Activated CD8-positive, alpha-beta T cell treated with anti-CD3 and anti-CD28 coated beads for 36 hours (primary cell): ENCODE data around the gene ATXN7L1. TPM values are rescaled to one million over a fixed set of nuclear protein-coding genes. Genes with fewer than 3 reads are reported as not detected.
"Not testable (repeated sequence)": the region's sequence is repeated elsewhere in the genome, so short reads cannot be mapped to it uniquely, and the experiment has no call there.

Source experiments
- ATAC-seq: fragments of 200-7000 bp; cut with Tn5 transposase; one replicate; pipeline ENCODE4 v1.10.0; 2021; ENCODE audit warnings: mild to moderate bottlenecking, moderate library complexity
- CTCF ChIA-PET: fragments of 350-600 bp; sonication (Branson Sonifier 250); formaldehyde crosslinking; loops from one replicate; lab custom pipeline; 2021; ENCODE audit warnings: antibody characterized with exemption; lab: Charles Lee
- POLR2A ChIA-PET: fragments of 350-600 bp; sonication (Branson Sonifier 250); formaldehyde crosslinking; loops from one replicate; lab custom pipeline; 2021; ENCODE audit warnings: antibody characterized with exemption; lab: Charles Lee
- DNase-seq: peaks from one replicate; pipeline ENCODE4 v3.0.0-alpha.2; 2020
- H3K27ac Mint-ChIP-seq: one replicate; pipeline ENCODE4 v1.8.0; 2021; ENCODE audit warnings: mild to moderate bottlenecking, mixed read lengths
- H3K27me3 Mint-ChIP-seq: one replicate; pipeline ENCODE4 v1.8.0; 2021; ENCODE audit warnings: mixed read lengths
- H3K36me3 Mint-ChIP-seq: one replicate; pipeline ENCODE4 v1.8.0; 2021; ENCODE audit warnings: low read depth, mixed read lengths
- H3K4me1 Mint-ChIP-seq: one replicate; pipeline ENCODE4 v1.8.0; 2021; ENCODE audit warnings: low read depth, mixed read lengths
- H3K4me3 Mint-ChIP-seq: one replicate; pipeline ENCODE4 v1.8.0; 2021; ENCODE audit warnings: mild to moderate bottlenecking, moderate library complexity, mixed read lengths
- H3K9me3 Mint-ChIP-seq: one replicate; pipeline ENCODE4 v1.8.0; 2021; ENCODE audit warnings: mixed read lengths
- intact Hi-C: fragments of 100-400 bp; cut with micrococcal nuclease; formaldehyde crosslinking; loops from one replicate; pipeline ENCODE4 v1.10.0; 2022
- total RNA-seq, 2 experiments: library from RNA; stranded (reverse); gene quantifications; one replicate each; pipeline ENCODE4 v1.2.3, GENCODE V29; 2021
- TF ChIP-seq, protein P1 (sequence below): fragments of 200-600 bp; IDR thresholded peaks from one replicate; pipeline ENCODE4 v1.8.0; 2022; ENCODE audit warnings: antibody characterized with exemption, mild to moderate bottlenecking

Gene ATXN7L1
- total RNA-seq, 2 experiments from 2014 or later, result 4.8 to 5.3 TPM

DNA sequence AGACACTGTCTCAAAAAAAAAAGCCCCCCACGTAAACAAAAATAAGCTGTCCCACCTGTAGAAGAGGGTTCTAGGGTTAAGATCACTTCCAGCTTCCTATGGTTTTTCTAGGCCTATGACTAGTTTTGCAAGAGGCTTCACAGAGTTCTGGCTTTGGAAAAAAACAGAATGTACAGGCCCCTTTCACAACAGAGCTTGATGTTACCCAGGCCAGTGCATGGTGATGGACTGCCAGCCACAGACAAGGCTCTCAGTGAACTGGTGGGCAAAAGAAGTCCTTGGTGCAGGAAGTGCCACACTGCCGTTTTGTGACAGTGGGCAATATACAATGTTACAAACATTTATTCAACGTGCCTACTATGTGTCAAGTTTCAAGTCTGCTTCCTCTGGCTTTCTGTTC lies 276.8 kb downstream of the ATXN7L1 start:
- H3K27me3 Mint-ChIP-seq, result peaks cover 6% of the 10 kb centered on the region
- no peak for ATAC-seq
- H3K4me3 Mint-ChIP-seq, result no peak overlapping the region
- no peaks in the 10 kb centered on the region for H3K4me1 Mint-ChIP-seq
- no peaks in the 10 kb centered on the region for H3K36me3 Mint-ChIP-seq
- DNase-seq, result no peak
- POLR2A ChIA-PET, result no interaction called here
- no peaks in the 10 kb centered on the region for H3K9me3 Mint-ChIP-seq
- CTCF ChIA-PET, result interaction anchor here (2.3 kb wide), 1 partner anchor 10 kb away, joined by 10 read pairs; no protein-coding TSS in a partner anchor
- intact Hi-C loops, result no loop called here
- TF ChIP-seq, protein P1, sequence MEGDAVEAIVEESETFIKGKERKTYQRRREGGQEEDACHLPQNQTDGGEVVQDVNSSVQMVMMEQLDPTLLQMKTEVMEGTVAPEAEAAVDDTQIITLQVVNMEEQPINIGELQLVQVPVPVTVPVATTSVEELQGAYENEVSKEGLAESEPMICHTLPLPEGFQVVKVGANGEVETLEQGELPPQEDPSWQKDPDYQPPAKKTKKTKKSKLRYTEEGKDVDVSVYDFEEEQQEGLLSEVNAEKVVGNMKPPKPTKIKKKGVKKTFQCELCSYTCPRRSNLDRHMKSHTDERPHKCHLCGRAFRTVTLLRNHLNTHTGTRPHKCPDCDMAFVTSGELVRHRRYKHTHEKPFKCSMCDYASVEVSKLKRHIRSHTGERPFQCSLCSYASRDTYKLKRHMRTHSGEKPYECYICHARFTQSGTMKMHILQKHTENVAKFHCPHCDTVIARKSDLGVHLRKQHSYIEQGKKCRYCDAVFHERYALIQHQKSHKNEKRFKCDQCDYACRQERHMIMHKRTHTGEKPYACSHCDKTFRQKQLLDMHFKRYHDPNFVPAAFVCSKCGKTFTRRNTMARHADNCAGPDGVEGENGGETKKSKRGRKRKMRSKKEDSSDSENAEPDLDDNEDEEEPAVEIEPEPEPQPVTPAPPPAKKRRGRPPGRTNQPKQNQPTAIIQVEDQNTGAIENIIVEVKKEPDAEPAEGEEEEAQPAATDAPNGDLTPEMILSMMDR, result no peak
- no peak overlapping the region for H3K27ac Mint-ChIP-seq

DNA sequence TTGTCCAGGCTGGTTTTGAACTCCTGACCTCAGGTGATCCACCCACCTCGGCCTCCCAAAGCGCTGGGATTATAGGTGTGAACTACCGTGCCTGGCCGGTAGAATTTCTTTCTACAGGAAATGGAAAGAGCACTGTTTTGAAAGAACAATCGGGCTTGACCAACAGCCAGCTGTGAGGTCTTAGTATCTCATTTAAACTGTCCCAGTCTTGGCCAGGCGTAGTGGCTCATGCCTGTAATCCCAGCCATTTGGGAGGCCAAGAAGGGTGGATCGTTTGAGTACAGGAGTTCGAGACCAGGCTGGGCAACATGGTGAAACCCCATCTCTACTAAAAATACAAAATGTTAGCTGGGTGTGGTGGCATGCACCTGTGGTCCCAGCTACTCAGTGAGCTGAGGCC lies 277.3 kb downstream of the ATXN7L1 start:
- ATAC-seq, intact Hi-C loops, H3K9me3 Mint-ChIP-seq, H3K4me3 Mint-ChIP-seq, POLR2A ChIA-PET, H3K27ac Mint-ChIP-seq, H3K36me3 Mint-ChIP-seq, H3K4me1 Mint-ChIP-seq, H3K27me3 Mint-ChIP-seq, DNase-seq: not testable (repeated sequence)
- CTCF ChIA-PET, result interaction anchor here (2.3 kb wide), 1 partner anchor 10 kb away, joined by 10 read pairs; no protein-coding TSS in a partner anchor

DNA sequence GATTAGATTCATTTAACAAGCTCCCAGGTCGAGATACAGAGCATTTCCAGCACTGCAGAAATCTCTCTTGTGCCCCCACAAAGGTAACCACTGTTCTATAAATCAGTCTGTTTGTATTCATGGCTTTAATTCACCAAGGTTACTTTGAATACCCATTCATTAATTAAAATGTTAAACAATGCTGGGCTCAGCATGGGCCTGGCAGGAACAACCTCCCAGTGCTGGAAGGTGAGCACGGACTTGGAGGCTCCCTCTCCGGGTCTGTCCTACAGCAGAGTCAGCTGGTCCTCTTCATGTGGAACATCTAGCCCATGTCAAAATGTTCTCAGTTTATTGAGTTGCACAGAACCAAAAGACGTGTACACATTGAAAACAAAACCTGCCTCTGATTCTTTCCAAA lies 279.5 kb downstream of the ATXN7L1 start:
- intact Hi-C loops, result no loop called here
- Mint-ChIP-seq H3K4me1 (no peaks in the 10 kb centered on the region), H3K4me3 (no peak overlapping the region), H3K9me3 (no peaks in the 10 kb centered on the region), H3K36me3 (no peaks in the 10 kb centered on the region), H3K27me3 (peaks cover 6% of the 10 kb centered on the region), H3K27ac (no peak overlapping the region)
- CTCF ChIA-PET, result no interaction called here
- DNase-seq, result no peak
- TF ChIP-seq, protein P1, result no peak
- POLR2A ChIA-PET, result interaction anchor here (0.6 kb wide), 1 partner anchor 524 kb away, joined by 3 read pairs; no protein-coding TSS in a partner anchor
- ATAC-seq, result no peak

DNA sequence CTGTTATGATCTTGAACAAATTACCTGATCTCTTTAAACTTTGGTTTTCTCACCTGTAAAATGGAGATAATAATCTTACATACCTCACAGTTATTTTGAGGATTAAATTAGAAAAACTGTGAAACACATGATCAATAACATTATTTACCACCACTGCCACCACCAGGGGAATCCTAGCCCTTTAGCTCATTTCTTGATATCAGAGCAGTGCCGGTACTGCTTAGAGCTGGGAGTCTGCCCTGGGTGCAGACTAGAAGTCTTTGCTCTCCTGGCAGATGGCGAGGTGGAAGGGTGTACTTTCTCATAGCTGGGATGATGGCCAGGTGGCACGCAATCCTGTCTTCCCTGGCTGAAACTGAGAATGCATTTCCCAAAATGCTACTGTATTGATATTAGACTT lies 282.4 kb downstream of the ATXN7L1 start:
- ChIA-PET CTCF (interaction anchor here (1.6 kb wide), 1 partner anchor 9 kb away, joined by 4 read pairs; no protein-coding TSS in a partner anchor), POLR2A (interaction anchor here (0.9 to 1.2 kb wide), 2 partner anchors 9 to 13 kb away, joined by 3 read pairs; no protein-coding TSS in a partner anchor)
- ATAC-seq, result no peak
- H3K27ac Mint-ChIP-seq, result no peak overlapping the region
- no peak overlapping the region for H3K4me3 Mint-ChIP-seq
- H3K4me1 Mint-ChIP-seq, result peaks cover 4% of the 10 kb centered on the region
- no peak for DNase-seq
- no peaks in the 10 kb centered on the region for H3K36me3 Mint-ChIP-seq
- intact Hi-C loops, result no loop called here
- H3K27me3 Mint-ChIP-seq, result peaks cover 4% of the 10 kb centered on the region
- TF ChIP-seq, protein P1, result no peak
- H3K9me3 Mint-ChIP-seq, result no peaks in the 10 kb centered on the region

DNA sequence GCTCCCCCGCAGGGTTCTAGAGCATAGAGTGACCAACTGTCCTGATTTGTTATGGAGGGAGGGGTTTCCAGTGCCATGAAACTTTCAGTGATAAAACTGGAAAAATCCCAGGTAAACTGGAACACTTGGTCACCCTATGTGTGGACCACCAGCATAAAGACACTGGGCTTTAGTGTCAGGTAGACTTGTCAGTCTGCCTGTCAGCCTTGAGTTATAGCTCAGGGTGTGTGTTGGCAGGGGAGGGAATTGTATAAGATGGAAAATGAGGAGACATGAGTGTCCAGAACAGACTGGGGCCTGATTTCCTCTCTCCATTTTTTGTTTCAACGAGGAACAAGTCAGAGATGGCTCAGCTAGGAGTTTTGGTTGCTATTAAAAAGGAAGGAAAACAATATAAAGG lies 284.9 kb downstream of the ATXN7L1 start:
- no peak overlapping the region for H3K4me3 Mint-ChIP-seq
- H3K36me3 Mint-ChIP-seq, result no peaks in the 10 kb centered on the region
- no peak overlapping the region for H3K27ac Mint-ChIP-seq
- intact Hi-C loops, result no loop called here
- no peaks in the 10 kb centered on the region for H3K27me3 Mint-ChIP-seq
- POLR2A ChIA-PET, result no interaction called here
- peaks cover 9% of the 10 kb centered on the region for H3K4me1 Mint-ChIP-seq
- no peaks in the 10 kb centered on the region for H3K9me3 Mint-ChIP-seq
- DNase-seq (no peak), ATAC-seq (no peak)
- TF ChIP-seq, protein P1, result no peak
- CTCF ChIA-PET, result interaction anchor here (0.8 to 1.6 kb wide), 5 partner anchors 10 to 471 kb away, joined by 3 to 5 read pairs (median 3); partner anchors contain the start of genes EFCAB10 and RINT1
